K562 (cell line): ENCODE data around the gene IPO9. TPM values are rescaled to one million over a fixed set of nuclear protein-coding genes. Genes with fewer than 3 reads are reported as not detected.

Experiments
- ATAC-seq: fragments of 200-7000 bp; cut with Tn5 transposase; 3 replicates; pipeline ENCODE4 v1.9.1; 2020; ENCODE audit warnings: moderate library complexity
- BruUV-seq: library from RNA; stranded (reverse); fragments of 400-500 nt; replicated peaks from 2 replicates; lab custom pipeline; 2021; lab: Mats Ljungman, UMichigan
- CTCF ChIA-PET: fragments of 300-600 bp; formaldehyde crosslinking; extraction: SDS; loops from one replicate; lab custom pipeline; 2021; ENCODE audit warnings: low intra/inter-chr PET ratio; lab: Yijun Ruan, JAX
- POLR2A ChIA-PET: fragments of 300-600, 350-650 bp; sonication (Branson Sonifier 250); formaldehyde crosslinking; extraction: SDS; loops from one replicate; lab custom pipeline; 2021; ENCODE audit warnings: antibody characterized with exemption, inconsistent platforms; lab: Yijun Ruan, JAX
- DNase-seq, 4 experiments: peaks; one replicate each; pipeline versions ENCODE4 v3.0.0 to v3.0.0-alpha.2; 2011 to 2018; ENCODE audit warnings: low spot score in 3 of 4, mixed read lengths in 3 of 4; ENCODE audit errors: extremely low read depth in 1 of 4
- FAIRE-seq: peaks from 2 replicates; lab custom pipeline; 2011; peaks lifted over from hg19 to GRCh38; lab: Jason Lieb, UNC
- H2AFZ ChIP-seq: 2 replicates; pipeline ENCODE4 v1.6.0; 2011; ENCODE audit warnings: low read depth, low read length, control low read depth, inconsistent platforms
- H3K27ac ChIP-seq: fragments of 200-600 bp; 3 replicates; pipeline ENCODE4 v1.8.0; 2011; ENCODE audit warnings: low read depth, mild to moderate bottlenecking, control low read depth, inconsistent platforms, low read length, moderate library complexity, mixed read lengths; ENCODE audit errors: extremely low read depth
- H3K27me3 ChIP-seq, 2 experiments: fragments of 300-600 bp in 1 of 2; 2 replicates in 1 of 2; 3 replicates in 1 of 2; pipeline versions ENCODE4 v1.6.0 to v1.8.0; 2011; ENCODE audit warnings: inconsistent platforms in 2 of 2, low read length in 2 of 2, mild to moderate bottlenecking in 1 of 2, mixed read lengths in 1 of 2, moderate library complexity in 1 of 2; ENCODE audit not compliant: control insufficient read depth in 2 of 2, insufficient read depth in 2 of 2
- H3K36me3 ChIP-seq: fragments of 300-600 bp; 3 replicates; pipeline ENCODE4 v1.8.0; 2011; ENCODE audit warnings: mild to moderate bottlenecking, low read length, inconsistent platforms; ENCODE audit not compliant: control insufficient read depth, insufficient read depth
- H3K4me1 ChIP-seq, 2 experiments: fragments of 200-600 bp in 1 of 2; replicated peaks in 1 of 2; 2 replicates in 1 of 2; 3 replicates in 1 of 2; pipeline versions ENCODE4 v1.5.1 to v1.8.0; 2011; ENCODE audit warnings: inconsistent platforms in 2 of 2, low read length in 2 of 2, mild to moderate bottlenecking in 1 of 2, mixed read lengths in 1 of 2, moderate library complexity in 1 of 2; ENCODE audit not compliant: control insufficient read depth in 2 of 2, insufficient read depth in 2 of 2
- H3K4me2 ChIP-seq: 2 replicates; pipeline ENCODE4 v1.6.1; 2011; ENCODE audit warnings: low read length, control low read depth, inconsistent platforms, mixed read lengths; ENCODE audit not compliant: insufficient read depth
- H3K4me3 ChIP-seq: fragments of 200-600 bp; sonication (generic), shearing (Covaris generic); 2 replicates; pipeline ENCODE4 v1.5.1; 2016; ENCODE audit warnings: control low read depth, inconsistent platforms
- H3K79me2 ChIP-seq: fragments of 200-600 bp; 3 replicates; pipeline ENCODE4 v1.8.0; 2011; ENCODE audit warnings: low read length, inconsistent platforms; ENCODE audit not compliant: control insufficient read depth, insufficient read depth
- H3K9ac ChIP-seq, 2 experiments: 2 replicates each; pipeline versions ENCODE4 v1.6.0 to v1.6.1; 2011; ENCODE audit warnings: low read depth in 2 of 2, low read length in 2 of 2, control low read depth in 1 of 2, inconsistent platforms in 1 of 2, mild to moderate bottlenecking in 1 of 2, mixed read lengths in 1 of 2; ENCODE audit not compliant: insufficient read depth in 1 of 2
- H3K9me1 ChIP-seq: one replicate; pipeline ENCODE4 v1.6.0; 2011; ENCODE audit warnings: inconsistent platforms, mild to moderate bottlenecking, low read length, moderate library complexity; ENCODE audit not compliant: control insufficient read depth, insufficient read depth
- H3K9me3 ChIP-seq: replicated peaks from 2 replicates; pipeline ENCODE4 v1.5.1; 2011; ENCODE audit warnings: low read depth, low read length, inconsistent platforms; ENCODE audit not compliant: control insufficient read depth, insufficient read depth
- H4K20me1 ChIP-seq: replicated peaks from 2 replicates; pipeline ENCODE4 v1.6.1; 2011; ENCODE audit warnings: low read length, inconsistent platforms, mixed read lengths; ENCODE audit not compliant: control insufficient read depth, insufficient read depth
- DACH1 ChIP-seq: fragments of 450-650 bp; IDR thresholded peaks from 2 replicates; pipeline ENCODE4 v1.6.1; 2018; ENCODE audit not compliant: partially characterized antibody
- DIDO1 ChIP-seq: fragments of 450-650 bp; IDR thresholded peaks from 2 replicates; pipeline ENCODE4 v1.6.1; 2016; ENCODE audit warnings: low read depth, missing biosample characterization, missing genetic modification characterization
- MAFG ChIP-seq: fragments of 450-650 bp; conservative IDR thresholded peaks from 2 replicates; pipeline ENCODE4 v1.6.1; 2016; ENCODE audit warnings: missing genetic modification characterization, missing compliant biosample characterization
- ZNF197 ChIP-seq: fragments of 200-800 bp; sonication (Bioruptor generic); IDR thresholded peaks from 2 replicates; pipeline ENCODE4 v1.6.1; 2016; ENCODE audit warnings: low read depth, missing genetic modification characterization, missing compliant biosample characterization
- WGBS: fragments of 100-300 bp; shearing (Covaris generic); methylation state at CpG from one replicate; pipeline ENCODE4 v1.1.6; 2016; ENCODE audit warnings: low coverage, mixed read lengths; ENCODE audit not compliant: insufficient coverage; ENCODE audit errors: missing lambda C conversion rate; 5-methylcytosine and 5-hydroxymethylcytosine counted together
- in situ Hi-C: fragments of 300-500 bp; cut with MboI; formaldehyde crosslinking; loops from 4 replicates; pipeline ENCODE4 v1.15.0; 2018; ENCODE audit warnings: inconsistent platforms, mixed read lengths
- intact Hi-C: fragments of 100-400 bp; cut with micrococcal nuclease; formaldehyde crosslinking; loops from 2 replicates; pipeline ENCODE4 v1.14.2; 2022
- polyA plus RNA-seq, 8 experiments: library from polyadenylated mRNA; depleted of rRNA in 4 of 8; stranded (reverse) in 5 of 8; unstranded in 3 of 8; fragments of >200 nt; fragmentation: Nextera tagmentation in 2 of 8; fragmentation: Illumina TruSeq in 1 of 8; extraction: Ambion mirVana in 2 of 8; extraction: Trizol in 1 of 8; gene quantifications; 2 replicates each; pipeline versions ENCODE4 v1.2.1 to v1.2.3, GENCODE V29; 2011 to 2014; ENCODE audit warnings: inconsistent platforms in 1 of 8, missing spikeins in 1 of 8
- total RNA-seq, 7 experiments: library from RNA; depleted of rRNA in 6 of 7; stranded (reverse); fragments of >200 nt in 6 of 7; fragmentation: Illumina TruSeq in 2 of 7; extraction: Trizol in 2 of 7; gene quantifications; 2 replicates each; pipeline versions ENCODE4 v1.2.1 to v1.2.3, GENCODE V29; 2011 to 2021; ENCODE audit warnings: low replicate concordance in 1 of 7
- TF ChIP-seq, protein P1 (sequence below): fragments of 250-450 bp; sonication (Bioruptor Pico); IDR thresholded peaks from 2 replicates; pipeline ENCODE4 v1.5.0; 2020; ENCODE audit warnings: mild to moderate bottlenecking

Gene IPO9
- total and polyA plus RNA-seq, 9 of the 15 experiments (the other 6 are each of a cell fraction or from before 2014, with no cell fraction given), result 27.9 to 78.6 (median 43.9) TPM

- WGBS, result 58% methylated on average over 7 of the region's 7 CpGs
- Histone ChIP-seq H3K4me2 (no peak overlapping the region), H3K79me2 (no peaks in the 10 kb centered on the region), H3K9ac (peak overlapping the region in 1 of 2 experiments; percentile 6; a peak in 1 of 4 replicates), H3K9me3 (no peaks in the 10 kb centered on the region), H3K27me3 (peaks cover 0 to 18% of the 10 kb centered on the region in 2 experiments; a peak in 3 of 5 replicates), H2AFZ (no peak overlapping the region), H4K20me1 (no peaks in the 10 kb centered on the region; the same call in 1 of the 2 replicates), H3K4me1 (peaks cover 3 to 8% of the 10 kb centered on the region in 2 experiments; a peak in 2 of 5 replicates), H3K4me3 (no peak overlapping the region), H3K36me3 (no peaks in the 10 kb centered on the region), H3K9me1 (no peaks in the 10 kb centered on the region), H3K27ac (no peak overlapping the region)
- in situ Hi-C loops, result no loop called here
- no peak for TF ChIP-seq DACH1
- TF ChIP-seq, protein P1, sequence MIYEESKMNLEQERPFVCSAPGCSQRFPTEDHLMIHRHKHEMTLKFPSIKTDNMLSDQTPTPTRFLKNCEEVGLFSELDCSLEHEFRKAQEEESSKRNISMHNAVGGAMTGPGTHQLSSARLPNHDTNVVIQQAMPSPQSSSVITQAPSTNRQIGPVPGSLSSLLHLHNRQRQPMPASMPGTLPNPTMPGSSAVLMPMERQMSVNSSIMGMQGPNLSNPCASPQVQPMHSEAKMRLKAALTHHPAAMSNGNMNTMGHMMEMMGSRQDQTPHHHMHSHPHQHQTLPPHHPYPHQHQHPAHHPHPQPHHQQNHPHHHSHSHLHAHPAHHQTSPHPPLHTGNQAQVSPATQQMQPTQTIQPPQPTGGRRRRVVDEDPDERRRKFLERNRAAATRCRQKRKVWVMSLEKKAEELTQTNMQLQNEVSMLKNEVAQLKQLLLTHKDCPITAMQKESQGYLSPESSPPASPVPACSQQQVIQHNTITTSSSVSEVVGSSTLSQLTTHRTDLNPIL (CRISPR knock-in tag), result no peak
- TF ChIP-seq DIDO1, result no peak
- TF ChIP-seq ZNF197, result no peak
- no peak for TF ChIP-seq MAFG
- ChIA-PET CTCF (interaction anchor here (0.6 to 5.3 kb wide), 7 partner anchors 9 to 228 kb away, joined by 3 to 117 read pairs (median 5); partner anchors contain the start of gene GPR37L1), POLR2A (interaction anchor here (0.6 to 3.0 kb wide), 16 partner anchors 8 to 238 kb away, joined by 3 to 24 read pairs (median 5); partner anchors contain the start of genes GPR37L1, LMOD1 and RNPEP)
- ATAC-seq (no peak), DNase-seq (no peak), FAIRE-seq (no peak)
- no TSS peak for BruUV-seq
- intact Hi-C loops, result no loop called here
Observed at GRCh38 chr1:201895120-201895665, 66.2 kb downstream of the IPO9 start.
